Ureter (tissue), 1 donor: ENCODE measurements around the gene IPCEF1. TPM values are rescaled to one million over a fixed set of nuclear protein-coding genes. Genes with fewer than 3 reads are reported as not detected.

Source experiments
- DNase-seq: peaks from one replicate; pipeline ENCODE4 v3.0.0-alpha.2; 2020; ENCODE audit warnings: low spot score
- total RNA-seq: library from RNA; stranded (reverse); gene quantifications from one replicate; pipeline ENCODE4 v1.2.4, GENCODE V29; 2023
- donor health status: DM: yes; HTN: yes; CAD: no.

IPCEF1 gene
- total RNA-seq, 1 donor from 2014 or later: 3.2 TPM

DNA sequence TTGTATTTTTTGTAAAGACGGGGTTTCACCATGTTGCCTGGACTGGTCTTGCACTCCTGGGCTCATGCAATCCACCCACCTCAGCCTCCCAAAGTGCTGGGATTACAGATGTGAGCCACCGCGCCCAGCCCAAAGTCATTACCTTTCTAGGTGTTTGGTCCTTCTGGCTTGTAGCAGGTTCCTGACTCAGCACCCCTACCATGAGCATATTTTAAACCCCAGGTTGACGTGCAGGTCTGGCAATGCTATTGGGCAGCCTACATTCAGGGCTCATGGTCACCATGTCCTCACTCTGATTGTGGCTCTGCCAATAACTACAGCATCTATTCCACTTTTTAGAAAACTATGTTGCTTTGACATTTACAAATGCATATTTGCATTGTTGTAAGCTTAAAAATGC lies 59.4 kb downstream of the IPCEF1 start:
- no peak for DNase-seq

DNA sequence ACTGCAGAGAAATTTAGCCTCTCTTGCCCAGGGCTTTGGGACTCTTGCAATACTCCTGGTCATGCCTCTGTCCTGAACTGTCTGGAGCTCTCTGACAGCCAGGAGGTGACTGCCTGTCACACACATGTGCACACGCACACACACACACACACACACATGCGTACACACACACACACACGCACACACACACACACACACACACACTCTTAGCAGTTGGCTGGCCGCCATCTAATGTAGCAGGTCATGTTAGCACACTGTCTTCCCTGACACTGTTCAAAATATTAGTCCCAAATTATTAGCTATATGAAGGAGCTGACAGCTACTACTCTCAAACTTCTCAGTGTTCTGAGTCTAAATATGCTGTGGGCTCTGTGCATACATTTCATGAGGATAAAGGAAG lies 60.9 kb downstream of the IPCEF1 start:
- no peak for DNase-seq

DNA sequence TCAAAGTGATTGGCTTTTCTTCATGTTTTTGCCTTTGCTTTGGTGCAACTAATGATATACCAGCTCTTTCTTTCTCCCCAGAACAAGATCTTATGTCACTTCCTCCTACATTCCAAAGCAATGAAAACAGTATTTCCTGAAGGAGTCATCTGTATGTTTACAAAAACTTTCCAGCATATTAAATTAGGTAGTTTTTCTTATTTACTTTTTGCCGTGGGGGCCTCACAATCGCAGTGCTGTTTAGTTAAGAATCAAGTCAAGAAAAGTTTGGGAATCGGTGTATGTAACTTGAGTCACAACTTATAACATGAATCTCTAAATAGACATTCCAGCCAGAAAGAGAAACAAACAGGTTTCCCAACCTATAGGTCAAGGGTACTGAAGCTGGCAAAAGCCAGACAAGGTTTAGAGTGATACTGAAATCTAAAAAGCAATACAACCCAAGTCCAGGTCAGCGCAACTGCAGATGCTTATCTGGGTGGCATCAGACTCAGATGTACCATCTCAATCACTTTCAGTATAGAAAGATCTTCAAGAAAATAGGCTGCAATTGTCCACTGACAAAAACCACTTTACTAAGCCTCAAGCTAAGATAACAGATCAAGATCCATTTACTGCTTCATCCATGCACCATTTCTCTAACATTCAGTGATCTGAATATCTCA lies 63.6 kb downstream of the IPCEF1 start:
- no peak for DNase-seq

DNA sequence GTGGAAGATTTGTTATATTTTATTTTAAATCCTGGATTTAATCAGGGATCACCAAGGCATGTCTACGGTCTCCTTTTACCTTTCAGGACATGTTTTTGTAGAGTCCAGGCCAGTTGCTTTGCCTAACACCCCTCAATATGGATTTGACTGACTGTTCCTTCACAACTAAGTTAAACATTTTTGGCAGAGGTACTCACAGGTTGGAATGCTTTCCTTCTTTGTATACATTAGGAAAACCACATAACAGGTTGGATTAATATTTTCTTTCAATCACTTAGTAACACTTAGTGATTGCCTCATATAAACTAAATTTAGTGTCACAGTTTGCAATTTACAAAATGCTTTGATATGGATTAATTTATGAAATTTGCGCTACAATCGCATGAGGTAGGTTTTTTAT lies 64.5 kb downstream of the IPCEF1 start:
- no peak for DNase-seq

DNA sequence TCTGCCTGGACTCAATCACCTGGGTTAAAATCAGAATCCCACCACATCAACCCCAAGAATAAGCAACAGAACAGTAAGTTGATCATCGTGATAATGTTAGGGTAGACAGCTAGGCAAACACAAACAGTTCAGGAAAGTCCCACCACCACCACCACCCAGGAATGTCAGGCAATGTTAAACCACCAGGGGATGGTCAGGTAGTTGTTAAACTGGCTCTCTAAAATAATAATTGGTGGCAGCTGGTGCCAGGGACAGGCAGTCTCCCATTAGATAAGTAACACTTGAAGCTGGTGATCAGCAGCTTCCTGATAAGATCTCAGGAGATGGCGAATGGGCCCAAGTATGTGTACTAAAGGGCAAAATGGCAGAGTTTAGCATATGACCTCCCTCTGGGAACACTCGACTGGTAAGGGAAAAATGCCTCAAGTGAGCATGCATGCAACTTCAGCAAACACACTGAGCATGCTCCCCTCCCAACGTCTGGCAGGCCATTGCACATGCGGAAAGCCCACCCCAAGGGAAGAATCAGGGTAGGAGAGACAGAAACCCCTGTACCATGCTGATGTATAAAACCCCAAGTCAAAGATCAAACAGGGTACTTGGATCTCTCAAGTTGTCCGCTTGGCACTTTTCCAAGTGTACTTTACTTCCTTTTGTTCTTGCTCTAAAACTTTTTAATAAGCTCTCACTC lies 66.6 kb downstream of the IPCEF1 start:
- no peak for DNase-seq

DNA sequence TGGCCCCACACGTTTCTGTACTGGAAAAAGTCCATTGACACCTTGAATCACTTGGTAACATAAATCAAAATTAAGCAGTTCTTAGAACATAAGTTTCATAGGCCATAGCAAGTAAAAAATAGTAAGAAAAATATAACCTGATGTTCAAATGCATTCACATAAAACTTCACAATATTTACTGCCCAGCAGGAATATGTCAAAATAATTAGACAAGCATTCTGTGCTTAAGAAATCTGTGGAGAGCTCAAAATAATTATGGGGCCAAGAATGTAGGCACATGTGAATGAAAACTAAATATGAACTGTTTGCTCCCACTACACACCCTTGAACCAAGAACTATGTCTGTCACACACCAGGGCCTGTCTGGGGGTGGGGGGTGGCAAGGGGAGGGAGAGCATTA lies 70.8 kb downstream of the IPCEF1 start:
- DNase-seq: no peak

DNA sequence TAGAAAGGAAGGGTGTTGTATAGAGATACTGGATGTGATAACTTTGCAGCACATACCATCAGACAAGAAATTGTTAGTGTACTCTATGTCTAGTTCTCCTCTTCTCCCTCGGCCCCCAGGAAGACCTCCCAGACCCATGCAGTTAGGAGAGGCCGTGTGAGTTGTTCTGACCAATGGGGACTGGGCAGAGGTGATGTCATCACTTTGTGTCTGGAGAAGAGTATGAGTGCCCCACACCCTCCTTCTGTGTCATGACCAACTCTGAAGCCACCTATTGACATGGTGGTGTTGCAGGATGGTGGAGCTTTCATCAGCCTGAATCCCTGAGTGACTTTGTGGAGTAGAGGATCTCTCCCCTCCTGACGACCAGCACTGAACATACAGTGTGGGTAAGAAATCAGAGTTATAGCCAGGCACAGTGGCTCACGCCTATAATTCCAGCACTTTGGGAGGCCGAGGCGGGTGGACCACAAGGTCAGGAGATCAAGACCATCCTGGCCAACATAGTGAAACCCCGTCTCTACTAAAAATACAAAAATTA lies 72.2 kb downstream of the IPCEF1 start:
- no peak for DNase-seq

DNA sequence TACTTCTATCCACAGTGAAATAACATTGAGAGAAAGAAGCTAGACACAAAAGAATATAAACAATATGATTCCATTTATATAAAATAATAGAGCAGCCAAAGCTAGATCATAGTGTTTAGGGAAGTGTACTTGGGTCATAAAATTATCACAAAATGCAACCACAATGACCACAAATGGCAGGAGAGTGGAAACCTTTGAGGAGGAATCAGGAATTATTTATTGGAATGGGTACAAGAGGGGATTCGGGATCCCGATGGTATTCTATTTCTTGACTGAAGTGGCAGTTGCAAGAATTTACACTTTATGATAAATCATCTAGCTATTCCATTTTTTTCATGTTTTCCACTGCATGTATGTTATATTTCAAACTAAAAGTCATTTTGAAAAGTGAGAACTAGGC lies 76.1 kb downstream of the IPCEF1 start:
- no peak for DNase-seq

DNA sequence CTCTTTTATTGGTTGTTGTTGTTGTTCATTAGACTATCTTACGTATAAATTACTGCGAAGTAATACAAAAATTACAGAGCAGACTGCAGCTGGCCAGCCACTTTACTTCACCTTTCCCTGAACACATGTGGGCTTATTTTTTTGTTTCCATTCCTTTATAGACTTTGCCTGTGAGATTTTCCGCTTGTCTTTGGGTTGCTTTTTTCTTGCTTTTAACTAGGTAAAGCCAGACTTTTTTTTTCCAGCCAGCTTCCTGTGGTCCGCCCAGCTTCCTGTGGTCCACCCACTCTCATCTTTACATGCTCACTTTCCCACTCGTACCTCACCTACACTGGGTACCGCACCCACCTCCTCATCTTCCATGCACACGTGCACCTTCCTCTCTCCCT lies 79.0 kb downstream of the IPCEF1 start:
- no peak for DNase-seq

DNA sequence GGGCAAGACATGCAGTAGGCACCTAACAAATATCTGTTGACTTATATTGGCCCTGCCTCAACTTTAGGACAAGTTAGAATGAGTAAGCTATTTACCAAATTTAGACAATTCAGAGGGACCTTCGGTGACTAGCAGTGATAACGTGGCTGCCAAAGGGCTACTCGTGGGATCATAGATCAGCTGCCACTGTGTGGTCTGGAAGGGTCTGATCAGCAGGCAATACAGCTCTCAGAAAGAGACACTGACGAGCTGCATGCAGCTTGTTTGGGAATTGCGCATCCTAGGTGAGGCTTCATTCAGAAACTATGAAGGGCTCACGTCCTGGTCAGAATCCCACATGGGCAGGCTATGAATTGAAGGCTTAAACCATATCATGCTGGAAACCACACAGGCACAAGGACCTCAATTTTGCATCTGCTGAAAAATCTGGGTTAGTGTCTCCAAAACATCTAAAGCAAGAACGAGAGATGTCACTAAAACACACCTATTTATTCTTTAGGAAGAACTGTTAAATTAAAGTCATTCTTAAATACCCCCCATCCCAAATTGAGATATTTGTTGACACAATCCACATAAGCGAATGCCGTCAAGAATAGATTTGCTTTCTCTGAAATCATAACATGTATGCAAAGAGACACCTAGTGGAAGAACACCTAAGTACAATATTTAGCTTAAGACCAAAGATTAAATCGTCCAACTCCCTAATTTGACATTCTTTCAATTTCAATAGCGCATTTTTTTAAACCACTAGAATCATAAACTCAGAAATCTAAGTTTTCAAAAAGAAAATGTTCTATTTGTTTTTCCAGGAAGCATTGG lies 79.6 kb downstream of the IPCEF1 start:
- DNase-seq: no peak

DNA sequence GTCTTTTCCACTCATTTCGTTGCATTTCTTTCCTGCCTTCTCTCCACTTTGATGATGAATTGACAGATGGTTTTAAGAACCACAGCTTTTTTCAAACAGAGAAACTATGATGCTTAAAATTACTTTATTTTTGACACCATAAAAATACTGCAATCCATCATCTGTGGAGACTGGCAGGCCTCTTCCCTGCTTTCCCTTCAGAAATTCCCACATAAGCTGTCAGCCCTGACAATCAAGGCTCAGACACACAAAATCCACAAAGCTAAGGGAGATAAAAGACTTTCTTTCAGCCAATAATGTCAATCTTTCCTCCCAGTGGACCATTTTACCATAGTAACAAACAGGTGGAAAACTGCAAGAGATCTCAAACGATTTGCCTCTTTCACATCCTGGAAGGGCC lies 82.4 kb downstream of the IPCEF1 start:
- DNase-seq: no peak

DNA sequence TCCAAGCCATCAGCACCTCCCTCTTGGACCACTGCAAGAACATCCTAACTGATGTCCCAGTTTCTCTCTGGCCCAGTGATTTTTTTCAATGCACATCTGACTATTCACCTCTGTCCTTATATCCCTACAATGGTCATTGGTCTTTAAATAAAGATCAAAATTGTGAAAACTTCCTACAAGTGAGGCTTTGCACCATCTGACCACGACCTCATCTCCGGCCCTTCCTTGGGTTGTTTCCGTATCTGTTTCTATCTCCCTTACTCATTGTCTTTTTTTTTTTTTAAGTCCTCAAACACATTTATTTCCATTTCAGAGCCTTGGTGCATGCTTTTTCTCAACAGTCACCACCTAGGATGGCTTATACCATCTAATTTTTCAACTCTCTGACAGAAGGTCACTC lies 88.1 kb downstream of the IPCEF1 start:
- no peak for DNase-seq

DNA sequence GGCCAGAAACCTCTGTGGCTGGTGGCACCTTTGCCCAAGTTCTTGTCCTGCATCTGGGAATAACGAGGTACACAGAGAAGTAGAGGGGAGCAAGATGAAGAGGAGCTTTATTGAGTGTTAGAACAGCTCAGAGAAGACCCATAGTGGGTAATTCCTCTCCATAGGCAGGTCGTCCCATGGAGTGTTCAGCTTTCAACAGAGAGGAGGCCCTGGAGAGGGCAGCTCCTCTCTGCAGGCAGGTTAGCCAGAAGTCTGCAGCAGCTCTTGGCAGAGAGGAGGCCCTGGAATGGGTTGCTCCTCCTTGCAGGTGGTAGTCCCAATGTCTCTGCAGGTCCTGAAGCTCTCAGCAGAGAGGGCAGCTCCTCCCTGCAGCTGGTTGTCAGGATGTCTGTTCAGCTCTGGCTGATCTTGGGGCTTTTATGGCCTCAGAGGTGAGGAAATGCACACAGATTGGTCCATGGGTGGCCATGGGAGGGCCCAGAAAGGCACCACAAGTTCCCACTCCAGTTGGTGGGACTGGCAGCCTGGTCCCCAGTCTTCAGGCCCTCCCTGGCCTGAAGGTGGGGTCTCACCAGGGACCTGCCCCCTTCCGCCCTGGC lies 89.0 kb downstream of the IPCEF1 start:
- no peak for DNase-seq

DNA sequence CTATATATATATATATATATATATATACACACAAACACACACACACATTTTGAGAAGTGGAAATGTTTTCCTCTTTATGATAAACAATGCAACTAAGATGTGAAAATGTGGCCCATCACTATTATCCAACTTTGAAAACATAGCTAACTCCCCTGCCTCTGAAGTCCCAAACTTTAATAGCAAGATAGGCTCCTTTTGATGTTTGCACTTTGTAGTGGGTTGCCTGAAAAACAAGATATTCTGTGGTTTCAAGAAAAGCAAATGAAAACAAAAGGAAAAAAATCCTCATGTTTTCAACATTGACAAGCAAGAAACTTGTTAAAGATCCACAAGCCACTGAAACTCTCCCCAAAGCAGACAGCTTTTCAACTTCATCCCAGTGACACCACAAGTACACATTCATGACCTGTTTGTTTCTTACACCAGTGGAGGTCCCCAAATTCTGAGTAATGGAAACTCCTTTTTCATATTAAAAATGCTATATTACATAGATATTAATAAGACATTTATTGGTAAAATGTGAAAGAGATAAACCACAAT lies 90.0 kb downstream of the IPCEF1 start:
- DNase-seq: no peak

DNA sequence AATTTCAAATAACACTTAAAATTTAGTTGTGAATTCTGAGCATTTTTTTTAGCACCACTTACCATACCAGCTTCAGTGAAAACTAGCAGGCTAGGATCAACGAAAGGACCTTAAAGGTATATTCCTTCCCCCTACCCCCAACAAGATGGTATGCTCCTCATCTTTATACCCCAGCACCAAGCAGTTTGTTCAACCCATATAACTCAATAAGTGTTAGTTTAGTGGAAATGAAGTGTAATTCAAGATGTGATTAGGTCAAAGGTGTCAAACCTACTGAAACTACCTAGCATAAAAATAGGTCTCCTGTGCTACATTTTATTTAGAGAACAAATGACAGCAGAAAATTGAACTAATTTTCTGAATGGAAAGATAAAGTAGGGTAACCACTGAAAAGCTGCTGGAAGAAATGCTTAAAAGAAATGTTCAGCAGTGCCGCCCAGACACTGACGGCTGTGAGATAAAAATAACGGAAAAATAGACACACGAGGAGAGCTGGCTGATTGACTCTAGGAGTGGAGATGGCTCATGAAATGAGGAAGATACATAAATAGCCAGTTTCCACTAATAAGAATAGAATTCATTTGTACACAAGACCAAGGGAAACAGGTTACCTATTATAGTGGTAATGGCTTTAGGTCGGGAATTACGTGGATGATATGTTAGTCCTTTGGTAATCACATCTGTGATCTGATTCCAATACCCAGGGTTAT lies 94.8 kb downstream of the IPCEF1 start:
- no peak for DNase-seq

DNA sequence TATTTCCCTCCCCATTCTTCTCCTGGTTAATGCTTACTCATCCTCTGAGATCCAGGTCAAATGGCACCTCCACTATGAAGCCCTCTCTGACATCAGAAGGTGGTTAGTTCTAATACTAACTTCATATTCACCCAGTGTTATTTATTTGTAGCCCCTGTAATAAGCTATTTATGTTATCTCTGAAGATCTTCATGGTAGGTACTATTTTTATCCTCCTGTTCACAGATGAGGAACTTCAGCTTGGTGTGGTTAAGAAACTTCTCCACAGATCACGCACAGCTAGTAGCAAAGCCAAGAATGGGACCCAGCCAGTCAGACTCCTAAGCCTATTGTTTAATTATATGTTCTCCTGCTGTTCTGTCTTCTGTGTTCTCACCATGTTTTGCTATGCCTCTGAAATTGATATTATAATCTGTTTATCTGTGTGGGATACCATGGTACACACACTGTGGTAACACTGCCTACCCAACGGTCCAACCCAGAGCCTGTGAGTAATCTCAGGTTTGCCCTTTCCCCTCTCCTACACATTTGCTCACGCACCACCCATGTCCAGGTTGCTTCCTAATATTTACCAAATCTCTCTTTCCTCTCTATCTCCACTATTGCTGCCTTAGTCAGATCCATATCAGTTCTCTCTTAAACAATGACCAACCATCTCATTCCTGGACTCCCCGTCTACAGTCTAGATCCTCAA lies 98.4 kb downstream of the IPCEF1 start:
- DNase-seq: no peak

DNA sequence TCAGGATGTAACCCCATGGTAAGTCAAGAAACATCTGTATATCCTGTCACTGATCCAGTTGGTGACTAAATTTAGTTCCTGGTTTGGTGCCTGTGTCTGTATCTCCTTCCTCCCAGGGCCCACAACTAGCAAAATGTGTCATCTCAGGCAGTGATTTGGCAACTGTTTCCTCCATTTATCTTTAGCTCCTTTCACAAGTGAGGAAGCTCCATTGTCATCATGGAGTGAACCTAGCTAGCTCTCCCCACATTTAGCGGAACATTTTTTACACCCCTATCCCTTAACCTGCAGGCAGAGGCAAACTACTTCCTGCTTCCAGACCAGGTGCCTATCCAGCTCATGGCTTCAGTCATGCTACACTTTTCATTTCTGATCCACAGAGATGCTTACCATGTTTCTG lies 99.5 kb downstream of the IPCEF1 start:
- DNase-seq: no peak

DNA sequence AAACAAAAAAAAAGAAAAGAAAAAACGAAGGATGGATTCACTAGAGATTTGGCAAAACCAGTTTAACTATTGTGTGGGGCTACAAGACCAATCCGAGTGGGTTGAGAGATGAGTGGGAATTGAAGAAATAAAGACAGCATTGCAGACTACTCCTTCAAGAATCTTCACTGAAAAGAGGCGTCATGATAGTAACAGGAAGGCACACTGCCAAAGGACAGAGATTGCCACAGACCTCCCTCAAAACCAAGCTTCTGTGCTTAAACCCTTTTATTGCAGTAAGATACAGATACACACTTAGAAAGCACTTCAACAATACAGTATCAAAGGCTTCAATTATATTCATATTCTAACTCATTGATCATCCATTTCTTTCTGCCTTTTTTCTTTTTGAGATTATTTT lies 103.9 kb downstream of the IPCEF1 start:
- DNase-seq: no peak

DNA sequence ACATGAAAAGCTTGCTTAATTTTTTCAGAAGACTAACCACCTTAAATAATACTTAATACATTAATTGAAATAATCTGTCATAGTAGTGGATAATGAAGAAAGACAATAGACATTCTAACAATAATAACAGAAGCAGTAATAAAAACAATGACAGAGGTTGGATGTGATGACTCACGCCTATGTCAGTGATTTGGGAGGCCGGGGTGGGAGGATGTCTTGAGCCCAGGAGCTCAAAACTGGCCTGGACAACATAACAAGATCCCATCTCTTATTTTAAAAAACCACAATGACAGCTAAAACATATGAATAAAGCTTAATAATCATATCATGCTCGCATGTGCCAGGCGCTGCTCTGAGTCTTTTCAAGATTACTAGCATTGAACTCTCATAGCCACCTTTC lies 105.5 kb downstream of the IPCEF1 start:
- DNase-seq: no peak

DNA sequence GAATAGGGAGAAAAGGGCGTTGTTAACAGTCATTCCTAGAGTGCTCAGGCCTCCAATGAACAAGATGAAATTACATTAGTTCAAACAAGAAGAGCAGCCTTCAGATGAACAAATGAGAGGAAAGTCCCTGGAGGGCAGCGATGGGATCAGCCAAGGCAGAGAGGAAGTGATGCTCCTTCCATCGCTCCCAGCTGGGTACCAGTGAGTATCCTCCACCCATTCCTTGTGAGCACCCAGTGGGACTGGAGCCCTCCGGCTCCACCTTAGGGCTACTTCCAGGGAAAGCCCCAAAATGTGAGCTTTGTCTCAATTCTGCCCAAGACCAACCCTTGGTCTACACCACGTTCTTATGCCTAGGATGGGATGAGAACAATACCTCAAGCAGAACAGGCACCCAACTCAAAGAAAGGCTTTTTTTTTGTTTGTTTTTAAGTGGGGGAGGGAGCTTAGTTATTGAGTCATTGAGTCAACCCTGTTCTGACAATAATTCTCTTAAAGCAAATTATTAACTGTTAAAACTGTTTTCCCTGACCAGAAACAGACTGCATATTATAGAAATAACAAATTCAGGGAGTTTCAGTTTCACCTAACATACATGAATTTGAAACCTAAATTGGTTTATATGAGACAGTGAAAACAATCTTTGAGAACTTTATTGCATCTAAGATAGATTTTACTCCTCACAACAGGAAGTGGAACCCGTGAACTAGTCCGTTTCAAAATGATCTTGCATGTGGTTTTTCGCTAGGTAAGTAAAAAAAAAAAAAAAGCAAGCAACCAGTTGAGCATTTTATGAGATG lies 106.9 kb downstream of the IPCEF1 start:
- DNase-seq: no peak
